ENCODE results near the gene UBAP2L.
"Not testable (repeated sequence)": the region's sequence is repeated elsewhere in the genome, so short reads cannot be mapped to it uniquely, and the experiment has no call there.

The UBAP2L gene

DNA sequence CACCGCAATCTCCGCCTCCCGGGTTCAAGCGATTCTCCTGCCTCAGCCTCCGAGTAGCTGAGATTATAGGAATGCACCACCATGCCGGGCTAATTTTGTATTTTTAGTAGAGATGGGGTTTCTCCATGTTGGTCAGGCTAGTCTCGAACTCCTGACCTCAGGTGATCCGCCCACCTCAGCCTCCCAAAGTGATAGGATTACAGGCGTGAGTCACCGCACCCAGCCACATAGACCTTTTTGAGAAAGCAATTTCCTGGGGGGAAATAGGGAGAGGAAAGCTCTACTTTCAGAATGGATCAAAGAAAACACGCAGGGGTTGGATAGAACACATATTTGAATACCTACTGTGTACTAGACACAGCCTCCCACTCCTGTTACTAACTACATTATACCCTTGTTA lies 15.0 kb upstream of the UBAP2L start:
- DNase-seq (ENCODE audit: low read depth): peak; percentile 23

DNA sequence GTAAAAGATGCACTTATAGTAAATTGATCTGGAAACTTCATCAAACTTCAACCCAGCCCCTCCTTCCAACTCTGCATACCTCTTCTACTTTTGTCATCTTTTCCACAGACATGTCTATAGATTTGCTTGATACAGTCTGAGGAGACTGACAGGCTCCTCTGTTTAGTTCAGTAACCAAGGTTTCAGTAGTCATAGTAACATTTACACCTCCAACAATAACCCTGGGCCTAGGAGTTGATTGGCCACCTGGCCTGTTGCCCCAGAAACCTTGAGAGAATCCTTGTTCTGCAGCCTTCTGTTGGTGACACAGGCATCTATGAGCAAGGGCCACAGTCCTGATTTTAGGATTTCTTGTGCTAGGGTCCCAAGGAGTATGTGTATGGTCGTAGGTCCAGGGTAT lies 14.6 kb upstream of the UBAP2L start, which contains the start of gene CFAP141:
CFAP141 (minus strand) TSS at position 138 of the 400 bp plus-strand sequence; CDS start at position 112, 26 bp downstream.
- peak; percentile 28 for DNase-seq (ENCODE audit: low read depth)

DNA sequence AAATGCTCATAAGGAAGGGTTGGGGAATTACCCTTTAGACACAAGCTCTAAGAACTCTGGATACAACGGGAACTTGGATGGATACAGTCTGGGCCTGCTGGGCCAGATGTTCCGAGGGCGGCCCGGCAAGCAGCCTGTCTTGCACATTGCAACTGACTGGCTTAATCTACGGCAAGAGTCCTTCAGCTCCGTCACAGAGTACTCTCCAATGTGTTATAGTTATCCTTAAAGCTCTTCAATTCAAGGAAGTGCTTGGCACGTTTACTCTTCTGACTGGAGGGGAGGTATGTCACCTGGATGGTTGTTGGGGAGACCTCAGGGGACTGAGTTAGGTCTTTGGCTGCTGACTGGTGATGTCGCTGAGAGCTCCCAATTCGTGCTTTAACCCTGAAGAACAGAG lies 13.5 kb upstream of the UBAP2L start:
- no peak for DNase-seq (ENCODE audit: low read depth)

DNA sequence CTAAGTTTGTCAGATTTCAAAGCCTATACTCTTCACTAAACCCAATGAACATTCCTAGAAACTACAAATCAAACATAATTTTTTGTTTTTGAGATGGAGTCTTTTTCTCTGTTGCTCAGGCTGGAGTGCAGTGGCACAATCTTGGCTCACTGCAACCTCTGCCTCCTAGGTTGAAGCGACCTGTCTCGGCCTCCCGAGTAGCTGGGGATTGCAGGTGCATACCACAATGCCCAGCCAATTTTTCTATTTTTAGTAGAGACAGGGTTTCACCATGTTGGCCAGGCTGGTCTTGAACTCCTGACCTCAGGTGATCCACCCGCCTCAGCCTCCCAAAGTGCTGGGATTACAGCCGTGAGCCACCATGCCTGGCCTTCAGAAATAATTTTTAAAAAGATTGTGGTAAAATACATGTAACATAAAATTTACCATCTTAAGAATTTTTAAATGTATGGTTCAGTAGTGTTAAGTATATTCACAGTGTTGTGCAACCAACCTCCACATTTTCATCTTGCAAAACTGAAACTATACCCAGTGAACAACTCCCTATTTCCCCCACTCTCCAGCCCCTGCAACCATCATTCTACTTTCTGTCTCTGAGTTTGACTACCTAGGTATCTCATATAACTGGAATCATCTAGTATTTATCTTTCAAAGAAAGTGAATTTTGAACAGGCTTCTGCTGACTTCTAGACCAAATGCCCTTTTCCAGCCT lies 11.9 kb upstream of the UBAP2L start:
- no peak for DNase-seq (ENCODE audit: low read depth)

DNA sequence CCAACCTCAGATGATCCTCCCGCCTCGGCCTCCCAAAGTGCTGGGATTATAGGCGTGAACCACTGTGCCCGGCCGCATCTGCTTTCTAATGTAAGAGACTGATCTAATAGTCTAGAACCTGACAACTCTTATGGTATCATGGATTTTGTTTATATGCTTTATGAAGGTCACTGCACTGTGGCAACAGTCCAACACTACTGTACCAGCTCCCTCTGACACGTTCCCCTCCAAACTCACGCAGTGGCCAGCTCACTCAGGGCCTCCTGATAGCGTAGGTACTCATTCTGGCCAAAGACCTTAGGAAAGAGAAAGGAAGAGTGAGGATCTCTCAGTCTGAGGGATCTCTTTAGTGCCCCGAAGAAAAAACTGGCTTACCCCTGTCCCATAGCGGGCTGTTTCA lies 8.7 kb upstream of the UBAP2L start:
- DNase-seq (ENCODE audit: low read depth): no peak

DNA sequence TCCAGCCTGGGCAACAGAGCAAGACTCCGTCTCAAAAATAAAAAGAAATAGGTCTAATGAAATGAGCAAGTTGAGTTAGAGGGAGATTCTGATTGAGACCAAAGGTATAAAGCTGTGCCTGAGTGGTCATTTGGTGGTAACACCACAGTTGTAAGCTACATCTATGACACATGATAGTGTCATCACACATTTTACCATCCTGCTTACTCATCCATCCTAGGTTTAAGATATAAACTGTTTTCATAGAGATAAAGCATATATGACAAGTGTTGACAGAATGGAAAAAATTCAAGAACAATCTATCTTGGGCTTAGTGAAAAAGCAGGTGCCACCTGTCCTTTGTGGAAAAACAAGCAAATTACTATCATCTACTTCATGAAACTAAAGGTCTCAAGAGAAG lies 7.5 kb upstream of the UBAP2L start:
- peak; percentile 92 for DNase-seq (ENCODE audit: low read depth)

DNA sequence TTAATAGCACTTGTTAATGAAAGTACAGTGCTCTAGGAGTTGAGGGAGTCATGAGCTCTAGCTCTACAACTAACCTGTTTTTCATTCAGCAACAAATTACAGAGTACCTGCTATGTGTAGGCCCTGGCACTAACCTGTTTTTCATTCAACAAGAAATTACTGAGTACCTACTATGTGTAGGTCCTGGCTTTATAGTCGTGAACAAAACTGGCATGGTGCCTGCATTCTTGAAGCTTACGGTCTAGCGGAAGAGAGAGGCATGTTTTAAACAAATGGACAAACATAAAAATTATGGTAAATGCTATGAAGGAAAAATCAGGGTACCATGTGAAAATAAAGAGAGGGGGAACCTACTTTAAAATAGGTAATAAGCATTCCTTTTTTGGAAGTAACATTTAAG lies 2.2 kb upstream of the UBAP2L start:
- DNase-seq (ENCODE audit: low read depth): no peak

DNA sequence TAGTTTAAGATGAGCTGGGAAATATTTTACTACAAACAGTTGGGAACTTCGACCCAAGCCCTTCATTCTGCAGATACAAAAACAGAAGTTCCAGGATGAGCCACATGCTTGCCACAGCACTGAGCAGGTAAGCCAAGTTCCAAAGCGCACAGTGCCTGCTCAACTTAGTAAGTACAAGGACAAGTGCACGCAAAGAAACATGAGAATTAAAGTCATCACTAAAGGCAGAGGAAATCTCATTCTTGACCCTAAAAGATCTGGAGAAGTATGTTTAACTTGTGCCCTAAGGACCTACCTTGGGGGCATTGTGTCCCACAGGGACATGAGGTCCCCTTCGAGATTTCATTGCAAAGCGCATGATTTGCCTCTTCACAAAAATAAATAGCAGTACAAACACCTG lies 1.2 kb upstream of the UBAP2L start:
- peak; percentile 54 for DNase-seq (ENCODE audit: low read depth)

DNA sequence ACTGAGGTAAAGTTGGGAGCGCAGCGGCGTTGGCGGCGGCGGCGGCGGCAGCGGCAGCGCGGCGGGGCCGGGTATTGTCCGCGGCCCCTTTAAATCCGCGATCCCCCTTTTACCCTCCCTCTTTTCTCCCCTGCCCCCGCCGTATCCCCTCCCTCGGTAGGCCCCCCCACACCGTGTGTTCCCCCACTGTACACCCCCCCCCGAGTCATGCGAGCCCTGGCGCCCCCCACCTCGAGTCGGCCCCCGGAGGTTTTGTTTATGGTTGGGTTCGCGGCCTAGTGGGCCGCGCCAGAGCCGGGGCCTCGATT lies 169 bp downstream of the UBAP2L start:
- DNase-seq (ENCODE audit: low read depth): no peak

DNA sequence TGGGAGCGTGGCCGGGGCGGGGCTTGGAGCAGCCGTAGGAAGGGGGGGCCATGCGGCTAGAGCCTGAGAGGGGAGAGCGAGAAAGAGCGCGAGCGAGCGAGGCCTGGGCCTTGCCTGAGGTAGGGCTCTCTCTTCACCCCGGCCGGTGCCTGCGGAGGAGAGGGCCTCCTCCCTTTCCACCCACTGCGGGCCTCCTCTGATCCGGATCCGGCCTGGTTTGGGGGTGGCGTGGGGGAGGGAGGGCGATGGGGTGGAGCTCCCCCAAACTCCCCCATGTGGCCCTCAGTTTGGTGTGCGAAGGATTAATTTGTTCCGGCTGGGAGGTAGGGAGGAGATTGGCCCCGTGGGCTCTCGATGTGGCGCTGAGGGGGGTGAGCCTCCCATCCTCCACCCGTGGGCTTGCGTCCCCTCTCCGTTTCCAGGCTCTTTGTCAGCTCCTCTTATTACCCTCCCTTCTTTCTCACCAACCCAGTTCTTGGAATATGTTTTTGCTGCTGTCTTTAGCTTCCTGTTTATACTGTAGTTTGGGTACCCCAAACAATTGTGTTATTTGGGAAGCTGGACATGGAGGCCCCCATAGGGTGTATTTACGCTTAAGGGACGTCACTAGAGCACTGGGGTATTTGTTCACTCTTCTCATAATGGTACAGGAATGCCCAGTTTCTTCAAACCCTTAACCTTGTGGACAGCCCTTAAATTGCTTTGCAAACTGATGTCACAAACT lies 685 bp downstream of the UBAP2L start:
- peak; percentile 70 for DNase-seq (ENCODE audit: low read depth)

DNA sequence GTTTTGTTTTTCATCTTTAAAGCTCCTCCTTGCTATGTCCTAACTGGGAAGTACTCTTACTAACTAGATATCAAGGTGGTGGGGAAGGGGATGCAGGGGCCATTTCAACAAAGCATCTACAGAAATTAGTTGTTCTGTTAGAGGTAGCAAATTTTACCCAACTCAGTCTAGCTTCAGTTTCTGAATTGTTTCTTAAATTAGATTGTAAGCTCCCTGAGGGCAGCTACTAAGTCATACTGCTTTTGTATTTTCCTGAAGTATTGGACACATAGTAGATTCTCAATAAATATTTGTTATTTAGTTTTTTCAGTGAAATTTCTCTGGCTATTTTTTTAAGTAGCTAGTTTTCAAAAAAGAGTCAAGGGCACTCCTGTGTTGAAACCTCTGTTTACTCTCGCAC lies 1.8 kb downstream of the UBAP2L start:
- DNase-seq (ENCODE audit: low read depth): no peak

DNA sequence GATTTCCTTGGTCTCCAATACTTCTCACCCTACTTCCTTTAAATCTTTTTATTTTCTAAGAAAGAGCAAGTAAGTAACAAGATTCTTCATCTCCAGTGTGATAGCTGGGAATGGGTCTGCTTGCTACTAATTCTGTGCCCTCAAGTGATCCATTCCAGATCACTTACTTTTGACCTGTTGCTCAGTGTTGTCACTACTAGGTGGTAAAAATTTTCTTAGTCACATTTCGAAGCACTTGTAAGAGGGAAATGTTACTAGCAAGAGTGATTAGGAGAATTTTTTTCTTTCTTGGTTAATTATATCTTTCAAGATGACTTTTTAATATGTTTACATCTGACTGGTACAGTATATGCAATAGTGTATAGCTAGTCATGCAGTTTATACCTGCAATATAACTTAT lies 2.2 kb downstream of the UBAP2L start:
- no peak for DNase-seq (ENCODE audit: low read depth)

DNA sequence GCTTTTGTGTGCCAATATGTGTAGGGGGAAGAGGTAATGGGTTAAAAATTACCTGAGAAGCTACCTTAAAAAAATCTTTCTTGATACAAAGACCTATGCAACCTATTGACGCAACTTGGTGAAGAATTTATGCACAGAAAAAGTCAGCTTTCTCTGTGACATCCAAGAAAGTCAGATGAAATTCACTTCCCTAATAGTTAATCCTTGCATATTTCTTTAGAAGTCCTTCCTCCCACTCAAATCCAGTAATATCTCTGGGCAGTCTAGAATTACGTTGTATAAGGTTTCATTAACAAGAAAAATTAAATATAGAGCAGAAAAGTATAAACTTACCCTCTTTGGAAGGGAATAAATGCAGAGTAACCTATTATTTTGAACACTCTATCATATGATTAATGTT lies 2.9 kb downstream of the UBAP2L start:
- no peak for DNase-seq (ENCODE audit: low read depth)

DNA sequence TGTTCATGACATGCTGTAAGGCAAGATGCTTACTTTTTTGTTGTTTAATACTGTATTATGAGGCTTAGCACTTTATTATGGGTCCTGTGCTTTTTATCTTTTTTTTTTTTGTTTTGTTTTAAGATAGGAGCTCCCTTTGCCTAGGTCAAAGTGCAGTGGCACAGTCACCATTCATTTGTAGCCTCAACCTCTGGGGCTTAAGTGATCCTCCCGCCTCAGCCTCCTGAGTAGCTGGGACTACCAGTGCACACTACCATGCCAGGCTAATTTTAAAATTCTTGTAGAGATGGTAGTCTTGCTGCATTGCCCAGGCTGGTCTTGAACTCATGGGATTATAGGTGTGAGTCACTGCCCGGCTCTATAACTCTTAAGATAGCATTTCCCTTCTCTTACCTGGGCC lies 4.6 kb downstream of the UBAP2L start:
- no peak for DNase-seq (ENCODE audit: low read depth)

DNA sequence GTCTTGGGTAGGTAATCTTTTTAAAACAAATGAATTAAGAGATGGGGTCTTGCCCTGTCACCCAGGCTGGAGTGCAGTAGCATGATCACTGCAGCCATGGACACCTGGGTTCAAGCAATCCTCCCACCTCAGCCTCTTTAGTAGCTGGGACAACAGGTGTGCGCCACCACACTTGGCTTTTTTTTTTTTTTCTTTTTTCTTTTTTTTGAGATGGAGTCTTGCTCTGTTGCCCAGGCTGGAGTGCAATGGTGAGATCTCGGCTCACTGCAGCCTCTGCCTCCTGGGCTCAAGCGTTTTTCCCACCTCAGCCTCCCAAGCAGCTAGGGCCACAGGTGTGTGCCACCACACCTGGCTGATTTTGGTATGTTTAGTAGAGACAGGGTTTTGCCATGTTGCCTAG lies 10.4 kb downstream of the UBAP2L start:
- not testable (repeated sequence) for DNase-seq (ENCODE audit: low read depth)

DNA sequence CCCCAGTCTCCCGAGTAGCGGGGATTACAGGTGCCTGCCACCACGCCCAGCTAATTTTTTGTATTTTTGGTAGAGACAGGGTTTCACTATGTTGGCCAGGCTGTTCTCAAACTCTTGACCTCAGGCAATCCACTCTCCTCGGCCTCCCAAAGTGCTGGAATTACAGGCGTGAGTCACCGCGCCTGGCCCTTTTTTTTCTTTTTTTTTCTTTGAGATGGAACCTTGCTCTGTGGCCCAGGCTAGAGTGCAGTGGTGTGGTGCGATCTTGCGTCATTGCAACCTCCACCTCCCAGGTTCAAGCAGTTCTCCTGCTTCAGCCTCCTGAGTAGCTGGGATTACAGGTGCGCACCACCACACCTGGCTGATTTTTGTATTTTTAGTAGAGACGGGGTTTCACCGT lies 12.4 kb downstream of the UBAP2L start:
- DNase-seq (ENCODE audit: low read depth): peak; percentile 22

DNA sequence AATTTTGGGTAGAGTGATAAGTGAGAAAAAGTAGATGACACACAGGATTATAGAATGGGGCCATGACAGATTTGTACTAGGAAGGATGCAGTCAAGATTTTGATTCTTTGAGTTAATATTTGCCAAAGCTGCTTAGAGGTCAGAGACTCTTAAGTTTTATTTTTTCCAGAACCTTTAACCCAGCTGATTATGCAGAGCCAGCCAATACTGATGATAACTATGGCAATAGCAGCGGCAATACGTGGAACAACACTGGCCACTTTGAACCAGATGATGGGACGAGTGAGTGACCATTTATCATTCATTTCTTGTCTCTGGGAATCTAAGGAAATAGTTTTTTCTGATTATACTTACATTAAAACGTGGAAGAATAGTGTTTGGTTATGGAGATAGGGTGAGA lies 16.1 kb downstream of the UBAP2L start:
- no peak for DNase-seq (ENCODE audit: low read depth)

DNA sequence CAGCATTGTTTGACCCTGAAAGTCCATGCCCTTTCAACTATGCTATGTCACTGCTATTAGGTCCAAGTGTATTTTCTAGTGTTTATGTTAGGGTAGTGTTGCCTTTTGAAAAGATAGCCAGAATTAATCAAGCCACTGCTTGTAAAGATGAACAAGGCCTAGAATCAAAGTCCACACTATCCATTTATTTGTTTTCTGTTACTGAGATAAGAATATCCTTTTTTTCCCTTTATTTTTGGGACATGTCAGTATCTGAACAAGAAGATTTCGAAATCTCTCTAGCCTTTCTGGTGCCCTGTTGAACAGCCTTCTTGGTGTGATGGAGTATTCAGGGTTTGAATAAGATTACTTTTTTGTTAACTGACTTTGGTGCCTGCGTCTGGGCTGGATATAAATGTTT lies 16.7 kb downstream of the UBAP2L start:
- DNase-seq (ENCODE audit: low read depth): no peak

DNA sequence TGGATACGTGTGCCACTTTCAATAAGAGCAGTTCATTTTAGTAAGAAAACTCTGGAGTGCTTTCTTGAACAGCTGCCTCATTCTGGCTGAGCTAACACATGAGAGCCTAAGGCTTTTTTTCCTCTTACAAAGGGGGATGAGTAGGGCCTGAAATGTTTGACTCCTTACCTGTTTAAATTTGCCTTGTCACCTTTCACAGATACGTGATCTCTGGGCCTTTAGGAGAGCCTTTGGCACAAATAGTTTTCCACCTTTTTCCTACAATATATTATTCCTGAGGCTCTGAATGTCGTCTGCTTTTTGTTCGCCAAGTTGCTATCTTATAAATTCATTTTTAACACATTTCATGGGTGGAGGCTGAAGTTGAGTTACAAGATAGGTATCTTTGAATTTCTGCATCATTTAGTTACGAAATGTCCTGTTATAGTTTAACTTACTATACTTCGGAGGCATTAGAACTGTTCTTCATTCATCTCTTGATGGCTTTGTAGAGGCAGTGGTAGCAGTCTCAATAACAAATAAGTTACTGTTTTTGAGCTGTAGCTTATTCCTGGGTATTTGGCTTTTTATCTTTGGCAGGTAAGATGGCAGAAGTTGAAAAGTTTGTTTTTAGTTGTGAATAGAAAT lies 17.2 kb downstream of the UBAP2L start:
- no peak for DNase-seq (ENCODE audit: low read depth)

DNA sequence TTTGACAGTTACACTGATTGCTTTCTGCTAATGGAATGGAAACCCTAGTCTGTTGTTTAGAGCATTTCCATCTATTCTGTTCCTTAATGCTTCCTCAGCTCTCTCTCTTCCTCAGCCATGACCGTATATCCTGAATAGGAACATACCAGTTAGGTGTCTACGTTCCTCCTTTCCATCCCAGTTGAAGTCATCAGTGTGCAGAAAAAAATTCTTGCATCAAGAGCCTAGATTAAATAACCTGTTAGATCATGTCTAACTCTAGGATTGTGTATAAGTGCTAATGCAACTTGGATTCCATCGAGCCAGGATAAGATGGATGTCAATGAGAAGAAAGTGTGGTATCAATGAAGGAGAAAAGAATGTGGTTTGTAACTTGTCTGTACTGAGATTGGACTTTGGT lies 18.7 kb downstream of the UBAP2L start:
- DNase-seq (ENCODE audit: low read depth): no peak

DNA sequence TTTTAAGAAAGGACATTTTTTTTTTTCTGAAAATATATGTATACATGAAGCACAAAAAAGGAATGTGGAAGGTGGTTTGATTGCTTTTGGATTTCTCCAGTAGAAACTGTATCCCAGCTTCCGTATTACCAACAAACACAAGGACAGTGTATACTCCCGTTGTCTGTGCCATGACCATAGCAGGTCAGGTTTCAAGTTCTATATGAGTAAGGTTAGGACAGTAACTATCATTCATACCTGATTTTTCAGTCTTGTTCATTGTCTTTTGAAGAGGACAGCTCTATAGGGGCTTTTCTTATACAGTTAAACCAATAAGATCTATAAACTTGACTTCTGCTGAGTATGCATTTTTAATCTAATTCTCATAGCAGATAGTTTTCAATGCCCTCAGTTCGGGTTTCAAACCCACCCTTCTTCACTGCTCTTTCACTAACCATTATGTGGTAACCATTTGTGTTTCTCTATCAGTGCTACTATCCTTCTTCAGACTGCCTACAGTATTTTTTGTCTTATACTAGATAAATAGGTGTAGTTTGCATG lies 19.6 kb downstream of the UBAP2L start:
- no peak for DNase-seq (ENCODE audit: low read depth)

DNA sequence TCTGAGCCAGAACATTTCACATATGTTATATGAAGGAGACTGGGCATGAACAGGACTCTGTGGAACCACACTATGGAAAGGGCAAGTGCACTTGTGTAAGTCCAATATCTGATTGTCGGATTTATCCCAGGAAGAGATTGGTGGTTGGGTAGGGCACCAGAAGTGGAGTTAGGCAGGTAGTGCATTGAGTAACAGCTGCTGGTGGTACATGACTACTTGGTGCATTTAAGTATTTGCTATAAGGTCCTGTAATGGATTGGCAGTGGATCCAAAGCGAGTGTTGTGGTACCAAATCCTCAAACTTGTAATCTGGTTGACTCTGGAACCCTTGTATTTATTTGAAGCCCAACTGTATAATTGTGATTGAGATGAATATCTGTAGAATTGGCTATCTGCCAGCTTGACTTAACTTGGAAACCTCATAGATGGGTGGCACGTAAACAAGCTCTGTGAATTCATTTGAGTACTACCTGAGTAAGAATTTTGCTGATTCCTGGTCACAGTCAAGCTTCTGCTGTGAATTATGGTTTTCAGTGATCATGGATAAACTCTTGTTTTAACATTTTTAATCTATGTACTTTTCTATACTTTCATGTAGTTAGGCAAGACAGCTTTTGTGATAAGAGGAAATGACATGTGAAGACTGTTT lies 21.1 kb downstream of the UBAP2L start:
- no peak for DNase-seq (ENCODE audit: low read depth)

DNA sequence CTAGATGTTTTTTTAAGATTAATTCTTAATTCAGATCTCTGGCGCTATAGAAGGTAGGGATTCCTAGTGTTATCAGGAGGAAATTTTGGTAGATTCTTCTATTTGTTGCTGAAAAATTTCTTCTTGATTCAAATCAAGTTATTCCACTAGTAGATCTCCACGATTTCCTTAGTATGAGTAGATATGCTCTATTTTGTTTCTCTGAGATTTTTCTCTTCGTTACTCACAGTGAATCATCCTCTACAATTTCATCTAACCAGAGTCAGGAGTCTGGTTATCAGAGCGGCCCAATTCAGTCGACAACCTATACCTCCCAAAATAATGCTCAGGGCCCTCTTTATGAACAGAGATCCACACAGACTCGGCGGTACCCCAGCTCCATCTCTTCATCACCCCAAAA lies 32.9 kb downstream of the UBAP2L start:
- DNase-seq (ENCODE audit: low read depth): peak; percentile 60

Measured in ELR (cell line).